HCT116 (cell line): Measurements from ENCODE around the gene MINAR1. TPM values are rescaled to one million over a fixed set of nuclear protein-coding genes. Genes with fewer than 3 reads are reported as not detected.

Experiments
- ATAC-seq: fragments of 200-7000 bp; cut with Tn5 transposase; 2 replicates; pipeline ENCODE4 v1.9.1; 2020; ENCODE audit warnings: mild to moderate bottlenecking, moderate library complexity
- BruUV-seq: library from RNA; stranded (reverse); fragments of 400-500 nt; replicated peaks from 2 replicates; lab custom pipeline; 2021; lab: Mats Ljungman, UMichigan
- CTCF ChIA-PET: fragments of 300-600 bp; sonication (Branson Sonifier 250); formaldehyde crosslinking; loops from one replicate; lab custom pipeline; 2021; ENCODE audit warnings: antibody characterized with exemption; lab: Charles Lee
- POLR2A ChIA-PET: fragments of 300-600, 350-600 bp; sonication (Branson Sonifier 250); formaldehyde crosslinking; loops from one replicate; lab custom pipeline; 2021; ENCODE audit warnings: antibody characterized with exemption; lab: Charles Lee
- RAD21 ChIA-PET, 2 experiments: fragments of 300-600 bp; sonication (Branson Sonifier 250); formaldehyde crosslinking; loops; one replicate each; lab custom pipeline; 2023; ENCODE audit warnings: low total read pairs in 2 of 2; ENCODE audit not compliant: uncharacterized antibody in 2 of 2, unreplicated experiment in 2 of 2, low non-redundant PET in 1 of 2; lab: Charles Lee
- DNase-seq: peaks from one replicate; pipeline ENCODE4 v3.0.0-alpha.2; 2010; ENCODE audit warnings: low read depth, low spot score
- H2AFZ ChIP-seq: fragments of 200-600 bp; shearing (Covaris generic), sonication (generic); 2 replicates; pipeline ENCODE4 v1.6.1; 2017; ENCODE audit warnings: low read depth, mixed run types, mixed read lengths, antibody characterized with exemption, low read length; ENCODE audit not compliant: poor library complexity, severe bottlenecking
- H3K27ac ChIP-seq: 2 replicates; pipeline ENCODE4 v1.5.1; 2012; ENCODE audit warnings: low read depth, low read length
- H3K27me3 ChIP-seq: fragments of 200-600 bp; sonication (generic); 2 replicates; pipeline ENCODE4 v1.6.1; 2016; ENCODE audit warnings: mixed run types, low read length, mixed read lengths; ENCODE audit not compliant: insufficient read depth
- H3K36me3 ChIP-seq, 2 experiments: fragments of 200-500 bp in 1 of 2; fragments of 200-600 bp in 1 of 2; sonication (Bioruptor generic) in 1 of 2; sonication (generic) in 1 of 2; 2 replicates each; pipeline versions ENCODE4 v1.5.1 to v1.6.1; 2014 to 2016; ENCODE audit warnings: low read length in 2 of 2, inconsistent platforms in 1 of 2, mixed read lengths in 1 of 2, mixed run types in 1 of 2; ENCODE audit not compliant: insufficient read depth in 2 of 2, control insufficient read depth in 1 of 2
- H3K4me1 ChIP-seq, 2 experiments: fragments of 200-600 bp in 1 of 2; sonication (generic) in 1 of 2; 2 replicates each; pipeline versions ENCODE4 v1.5.1 to v1.6.1; 2012 to 2017; ENCODE audit warnings: low read length in 2 of 2, inconsistent platforms in 1 of 2, mild to moderate bottlenecking in 1 of 2, mixed read lengths in 1 of 2, mixed run types in 1 of 2, moderate library complexity in 1 of 2; ENCODE audit not compliant: insufficient read depth in 2 of 2, control insufficient read depth in 1 of 2
- H3K4me2 ChIP-seq: fragments of 200-600 bp; sonication (generic); 2 replicates; pipeline ENCODE4 v1.6.1; 2017; ENCODE audit warnings: mixed run types, low read length, mixed read lengths
- H3K4me3 ChIP-seq, 2 experiments: fragments of 200-600 bp in 1 of 2; sonication (generic) in 1 of 2; replicated peaks in 1 of 2; 2 replicates each; pipeline ENCODE4 v1.5.1; 2011 to 2016; ENCODE audit warnings: low read length in 2 of 2, control low read depth in 1 of 2, low read depth in 1 of 2, mild to moderate bottlenecking in 1 of 2, mixed read lengths in 1 of 2, mixed run types in 1 of 2
- H3K79me2 ChIP-seq: fragments of 200-600 bp; sonication (generic); 2 replicates; pipeline ENCODE4 v1.6.1; 2017; ENCODE audit warnings: mild to moderate bottlenecking, mixed run types, low read length, moderate library complexity, mixed read lengths; ENCODE audit not compliant: insufficient read depth
- H3K9ac ChIP-seq: fragments of 200-600 bp; sonication (generic); 2 replicates; pipeline ENCODE4 v1.6.1; 2016; ENCODE audit warnings: low read length, mixed read lengths
- H3K9me2 ChIP-seq: fragments of 200-600 bp; sonication (generic), shearing (Covaris generic); 2 replicates; pipeline ENCODE4 v1.6.1; 2017; ENCODE audit warnings: mixed run types, mild to moderate bottlenecking, moderate library complexity; ENCODE audit not compliant: insufficient read depth
- H3K9me3 ChIP-seq, 2 experiments: fragments of 200-500 bp in 1 of 2; fragments of 200-600 bp in 1 of 2; sonication (Bioruptor generic) in 1 of 2; sonication (generic) in 1 of 2; 2 replicates each; pipeline ENCODE4 v1.6.1; 2014 to 2017; ENCODE audit warnings: low read length in 2 of 2, mixed read lengths in 2 of 2, inconsistent platforms in 1 of 2, low read depth in 1 of 2, mild to moderate bottlenecking in 1 of 2, mixed run types in 1 of 2, moderate library complexity in 1 of 2; ENCODE audit not compliant: control insufficient read depth in 1 of 2, insufficient read depth in 1 of 2
- H4K20me1 ChIP-seq: fragments of 200-600 bp; sonication (generic), shearing (Covaris generic); 2 replicates; pipeline ENCODE4 v1.6.1; 2017; ENCODE audit warnings: mixed run types, mild to moderate bottlenecking, moderate library complexity; ENCODE audit not compliant: insufficient read depth
- ATF3 ChIP-seq: IDR thresholded peaks from 2 replicates; pipeline ENCODE4 v1.6.1; 2012
- EZH2 ChIP-seq: fragments of 200-600 bp; sonication (generic); IDR thresholded peaks from 2 replicates; pipeline ENCODE4 v1.6.1; 2017; ENCODE audit warnings: antibody characterized with exemption, mixed run types
- EZH2phosphoT487 ChIP-seq: fragments of 200-600 bp; IDR thresholded peaks from 2 replicates; pipeline ENCODE4 v1.6.1; 2018; ENCODE audit warnings: antibody characterized with exemption, borderline replicate concordance
- FOSL1 ChIP-seq: IDR thresholded peaks from 2 replicates; pipeline ENCODE4 v1.6.1; 2012; ENCODE audit warnings: low read depth
- JUND ChIP-seq: IDR thresholded peaks from 2 replicates; pipeline ENCODE4 v1.6.1; 2012
- MAX ChIP-seq: IDR thresholded peaks from 2 replicates; pipeline ENCODE4 v1.6.1; 2012
- POLR2A ChIP-seq: IDR thresholded peaks from 2 replicates; pipeline ENCODE4 v1.7.0; 2011; ENCODE audit warnings: borderline replicate concordance; ENCODE audit not compliant: insufficient read depth, insufficient read length; ENCODE audit errors: extremely low read depth
- RAD21 ChIP-seq: IDR thresholded peaks from 2 replicates; pipeline ENCODE4 v1.6.1; 2012; ENCODE audit warnings: low read depth, mild to moderate bottlenecking
- SRF ChIP-seq: IDR thresholded peaks from 2 replicates; pipeline ENCODE4 v1.6.1; 2012; ENCODE audit warnings: low read depth
- TCF7L2 ChIP-seq: IDR thresholded peaks from 2 replicates; pipeline ENCODE4 v1.7.0; 2011; ENCODE audit warnings: borderline replicate concordance, inconsistent platforms; ENCODE audit not compliant: insufficient read depth, insufficient read length; ENCODE audit errors: extremely low read depth
- ZBTB33 ChIP-seq: IDR thresholded peaks from 2 replicates; pipeline ENCODE4 v1.6.1; 2011; ENCODE audit warnings: mild to moderate bottlenecking, low read length, moderate library complexity; ENCODE audit not compliant: insufficient replicate concordance; ENCODE audit errors: extremely low read depth
- ZNF274 ChIP-seq: fragments of 200-500 bp; sonication (Bioruptor generic); IDR thresholded peaks from 2 replicates; pipeline ENCODE4 v1.6.1; 2014; ENCODE audit warnings: mild to moderate bottlenecking, low read depth, low read length, inconsistent platforms
- intact Hi-C: fragments of 100-400 bp; cut with micrococcal nuclease; formaldehyde crosslinking; loops from 2 replicates; pipeline ENCODE4 v1.10.0; 2022
- total RNA-seq: library from RNA; stranded (reverse); gene quantifications from one replicate; pipeline ENCODE4 v1.2.1, GENCODE V29; 2021; ENCODE audit not compliant: unreplicated experiment

MINAR1 gene
- total RNA-seq, 1 experiment from 2014 or later, result 1.9 TPM

GRCh38 chr15:79475306-79475705 lies 43.2 kb downstream of the MINAR1 start (continued):
- TF ChIP-seq ZBTB33, result no peak
- TF ChIP-seq ZNF274, result no peak
- no peak for TF ChIP-seq JUND
- no peak for TF ChIP-seq EZH2
- TF ChIP-seq MAX, result no peak
- TF ChIP-seq FOSL1, result no peak
- no peak for TF ChIP-seq ATF3
- TF ChIP-seq POLR2A, result no peak
- TF ChIP-seq SRF, result no peak
- TF ChIP-seq EZH2phosphoT487, result no peak

- no TSS peak for BruUV-seq
These were observed 46.0 kb downstream of the MINAR1 start for GRCh38 chr15:79478108-79478507.

More at GRCh38 chr15:79478108-79478507, 46.0 kb downstream of the MINAR1 start:
- ChIA-PET RAD21 (no interaction called here), CTCF (no interaction called here), POLR2A (no interaction called here)
- no peak overlapping the region for H3K4me3 ChIP-seq
- H3K9me3 ChIP-seq, result no peaks in the 10 kb centered on the region
- no peaks in the 10 kb centered on the region for H3K4me1 ChIP-seq
- intact Hi-C loops, result no loop called here
- no peak for DNase-seq
- no peak for ATAC-seq
- no peaks in the 10 kb centered on the region for H3K79me2 ChIP-seq
- no peaks in the 10 kb centered on the region for H4K20me1 ChIP-seq
- no peaks in the 10 kb centered on the region for H3K27me3 ChIP-seq
- no peak overlapping the region for H2AFZ ChIP-seq
- no peak overlapping the region for H3K4me2 ChIP-seq
- no peaks in the 10 kb centered on the region for H3K36me3 ChIP-seq
- no peak overlapping the region for H3K27ac ChIP-seq
- H3K9me2 ChIP-seq, result no peaks in the 10 kb centered on the region
- H3K9ac ChIP-seq, result no peak overlapping the region
- TF ChIP-seq EZH2phosphoT487 (no peak), EZH2 (no peak), RAD21 (no peak), ZNF274 (no peak), JUND (no peak), TCF7L2 (no peak)
